GM10266 (cell line): ENCODE measurements around the gene FAM177B.

ENCODE experiments used
- DNase-seq: peaks from one replicate; pipeline ENCODE4 v3.0.0; 2012; ENCODE audit errors: extremely low spot score
- CTCF ChIP-seq: IDR thresholded peaks from 2 replicates; pipeline ENCODE4 v1.5.1; 2012; ENCODE audit warnings: mild to moderate bottlenecking, low read depth; ENCODE audit not compliant: control insufficient read depth, insufficient read depth; ENCODE audit errors: missing control alignments

Gene FAM177B

DNA sequence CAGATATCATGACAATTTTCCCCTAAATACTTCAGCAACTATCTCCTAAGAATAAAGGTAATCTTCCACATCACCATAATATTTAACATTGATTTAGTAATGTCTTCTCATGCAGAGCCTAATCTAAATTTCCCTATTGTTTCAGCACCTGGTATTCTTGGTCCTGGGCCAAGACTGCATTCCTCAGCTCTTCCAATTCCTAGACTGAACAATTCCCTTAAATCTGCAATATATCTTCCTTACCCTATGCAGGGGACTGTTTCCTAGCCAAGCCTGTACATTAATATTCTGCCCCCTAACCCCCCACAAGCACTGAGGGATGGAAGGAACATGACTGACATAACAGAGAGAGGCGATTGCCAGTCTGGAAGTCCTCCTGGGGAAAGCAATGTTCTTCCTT, 49.1 kb downstream of the FAM177B start:
- no peak for DNase-seq
- no peak for TF ChIP-seq CTCF

DNA sequence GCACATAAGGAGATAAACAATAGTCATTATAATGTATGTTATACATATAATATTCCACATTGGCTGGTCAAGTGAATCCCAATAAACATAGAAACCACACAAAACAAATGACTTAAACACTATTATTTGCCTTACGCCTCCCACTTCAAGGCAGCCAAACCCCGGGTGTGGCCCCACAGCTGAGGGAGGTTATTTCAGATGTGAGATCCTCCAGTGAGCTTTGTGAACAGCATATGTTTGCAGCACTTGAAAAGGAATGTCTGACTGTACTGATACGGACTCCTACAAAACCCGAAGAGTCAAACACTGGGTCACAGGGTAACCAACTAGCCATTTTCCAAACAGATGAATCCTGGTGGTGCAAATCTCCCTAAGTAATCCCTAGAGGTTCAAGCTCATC, 50.7 kb downstream of the FAM177B start:
- no peak for DNase-seq
- TF ChIP-seq CTCF: no peak

DNA sequence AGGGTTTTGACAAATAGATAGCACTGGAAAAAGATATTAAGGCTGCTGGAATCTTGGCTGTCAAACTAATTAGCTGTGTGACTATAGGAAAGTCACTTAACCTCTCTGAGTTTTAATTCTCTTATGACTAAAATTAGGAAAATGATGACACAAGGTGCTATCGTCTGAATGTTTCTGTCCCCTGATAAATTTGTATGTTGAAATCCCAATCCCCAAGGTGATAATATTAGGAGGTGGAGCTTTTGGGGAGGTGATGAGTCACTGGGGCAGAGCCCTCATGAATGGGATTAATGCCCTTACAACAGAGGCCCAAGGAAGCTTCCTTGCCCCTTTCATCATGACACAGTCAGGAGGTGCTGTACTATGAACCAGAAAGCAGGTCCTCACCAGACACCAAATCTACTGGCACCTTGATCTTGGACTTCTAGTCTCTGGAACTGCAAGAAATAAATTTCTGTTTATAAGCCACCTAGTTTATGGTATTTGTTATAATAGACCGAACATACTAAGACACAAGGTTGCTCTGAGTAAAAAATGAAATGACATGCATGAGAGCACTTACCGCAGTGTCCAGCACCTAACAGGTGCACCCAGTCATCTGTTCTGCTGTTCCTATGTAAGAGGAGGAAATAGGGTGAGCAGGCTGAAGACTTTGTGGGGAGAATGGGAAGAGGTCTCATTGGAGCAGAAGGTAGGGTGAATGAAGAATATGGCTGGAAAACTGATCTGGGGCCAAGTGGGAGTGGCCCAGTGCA, 51.6 kb downstream of the FAM177B start:
- TF ChIP-seq CTCF: no peak
- no peak for DNase-seq

GRCh38 chr1:222790115-222790514, 53.1 kb downstream of the FAM177B start:
- TF ChIP-seq CTCF: no peak
- no peak for DNase-seq

DNA sequence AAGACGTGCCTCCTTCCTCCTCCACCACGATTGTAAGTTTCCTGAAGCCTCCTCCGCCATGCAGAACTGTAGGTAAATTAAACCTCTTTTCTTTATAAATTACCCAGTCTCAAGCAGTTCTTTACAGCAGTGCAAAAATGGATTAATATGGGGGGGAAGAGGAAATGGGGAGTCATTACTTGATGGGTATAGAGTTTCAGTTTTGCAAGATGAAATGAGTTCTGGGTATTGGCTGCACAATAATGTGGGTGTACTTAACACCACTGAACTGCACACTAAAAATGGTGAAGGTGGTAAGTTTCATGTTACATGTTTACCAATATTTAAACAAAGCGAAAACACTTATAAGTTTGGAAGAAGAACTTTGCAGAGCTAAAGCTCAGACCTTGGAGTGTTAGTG, 53.5 kb downstream of the FAM177B start:
- no peak for TF ChIP-seq CTCF
- no peak for DNase-seq

DNA sequence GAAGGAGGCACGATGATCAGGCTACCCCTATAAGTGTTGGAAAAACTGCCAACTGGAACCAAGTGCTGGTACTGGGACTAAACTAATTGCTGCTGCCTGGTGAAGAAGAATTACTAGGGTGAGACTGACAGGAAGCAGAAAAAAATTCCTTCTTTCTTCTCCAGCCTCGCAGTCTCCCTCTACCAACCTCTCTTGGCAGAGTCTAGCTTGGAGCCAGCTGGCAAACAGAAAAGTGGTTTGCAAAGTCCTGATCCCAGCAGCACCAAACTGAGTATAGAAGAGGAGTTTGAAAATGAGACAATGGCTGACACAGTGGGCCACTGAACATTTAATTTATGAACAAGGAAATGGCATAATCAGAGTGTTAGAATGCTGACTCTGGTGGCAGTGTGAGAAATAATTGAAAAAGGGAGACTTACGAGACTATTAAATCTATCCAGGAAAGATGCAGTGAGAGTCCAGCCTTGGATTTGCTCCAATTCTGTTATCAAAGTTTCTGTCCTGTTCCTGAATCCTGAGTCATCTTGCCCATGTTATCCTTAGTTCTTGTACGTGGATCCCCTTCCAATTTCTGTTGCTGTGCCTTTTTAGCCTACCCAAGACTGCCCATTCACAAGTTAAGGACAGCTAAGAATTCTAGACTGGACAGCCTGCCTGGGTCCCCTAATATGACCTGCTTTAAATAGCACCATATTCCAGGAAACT, 54.2 kb downstream of the FAM177B start:
- no peak for TF ChIP-seq CTCF
- DNase-seq: no peak

DNA sequence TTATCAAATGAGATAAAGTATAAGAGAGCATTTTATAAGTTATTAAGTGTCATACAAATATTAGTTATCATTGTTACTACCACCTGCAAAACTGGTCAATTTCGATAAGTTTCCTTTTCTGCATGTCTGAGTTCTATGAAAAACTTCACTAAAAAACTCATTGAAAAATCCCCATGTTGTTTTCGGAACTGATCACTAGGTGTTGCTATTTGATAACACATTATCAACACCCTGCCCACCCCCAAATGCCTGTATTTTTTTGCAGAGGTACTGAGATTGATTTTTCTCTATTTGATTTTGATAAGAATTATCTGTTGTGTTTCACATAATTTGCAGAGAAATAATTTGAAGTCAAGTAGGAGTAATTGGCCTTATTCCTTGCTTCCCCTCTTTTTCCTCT, 55.7 kb downstream of the FAM177B start:
- DNase-seq: no peak
- TF ChIP-seq CTCF: no peak
